Measurements from ENCODE around the gene CENPP.

The CENPP gene

GRCh38 chr9:92524881-92525280 is 199.1 kb downstream of the CENPP start:
- H3K4me3 ChIP-seq (ENCODE audit: low read length) = no peak overlapping the region
- TF ChIP-seq CTCF (conservative IDR thresholded peaks at IDR 0.05; ENCODE audit: low read depth, low read length) = no peak
- no peak for DNase-seq (ENCODE audit: low read depth)

GRCh38 chr9:92525306-92525705 is 199.6 kb downstream of the CENPP start:
- no peak overlapping the region for H3K4me3 ChIP-seq (ENCODE audit: low read length)
- no peak for TF ChIP-seq CTCF (conservative IDR thresholded peaks at IDR 0.05; ENCODE audit: low read depth, low read length)
- no peak for DNase-seq (ENCODE audit: low read depth)

- DNase-seq (ENCODE audit: low read depth) = no peak
- TF ChIP-seq CTCF (conservative IDR thresholded peaks at IDR 0.05; ENCODE audit: low read depth, low read length) = no peak
- no peak overlapping the region for H3K4me3 ChIP-seq (ENCODE audit: low read length)
Observed at GRCh38 chr9:92527291-92527828, 201.6 kb downstream of the CENPP start.

GRCh38 chr9:92527832-92528521 is 202.2 kb downstream of the CENPP start:
- no peak for TF ChIP-seq CTCF (conservative IDR thresholded peaks at IDR 0.05; ENCODE audit: low read depth, low read length)
- H3K4me3 ChIP-seq (ENCODE audit: low read length) = no peak overlapping the region
- DNase-seq (ENCODE audit: low read depth) = no peak

- no peak for DNase-seq (ENCODE audit: low read depth)
- TF ChIP-seq CTCF (conservative IDR thresholded peaks at IDR 0.05; ENCODE audit: low read depth, low read length) = no peak
Observed at GRCh38 chr9:92528522-92528849, 202.7 kb downstream of the CENPP start.

GRCh38 chr9:92529124-92529523 is 203.4 kb downstream of the CENPP start:
- TF ChIP-seq CTCF (conservative IDR thresholded peaks at IDR 0.05; ENCODE audit: low read depth, low read length) = no peak
- no peak for DNase-seq (ENCODE audit: low read depth)
- H3K4me3 ChIP-seq (ENCODE audit: low read length) = no peak overlapping the region

More at GRCh38 chr9:92528522-92528849, 202.7 kb downstream of the CENPP start:
- no peak overlapping the region for H3K4me3 ChIP-seq (ENCODE audit: low read length)

GRCh38 chr9:92530893-92531292 is 205.1 kb downstream of the CENPP start:
- H3K4me3 ChIP-seq (ENCODE audit: low read length) = no peak overlapping the region
- TF ChIP-seq CTCF (conservative IDR thresholded peaks at IDR 0.05; ENCODE audit: low read depth, low read length) = no peak
- DNase-seq (ENCODE audit: low read depth) = no peak

Data from retinal pigment epithelial cell (primary cell).